Measurements from ENCODE around the gene IGF2R.
"Not testable (repeated sequence)": the region's sequence is repeated elsewhere in the genome, so short reads cannot be mapped to it uniquely, and the experiment has no call there.

IGF2R gene

DNA sequence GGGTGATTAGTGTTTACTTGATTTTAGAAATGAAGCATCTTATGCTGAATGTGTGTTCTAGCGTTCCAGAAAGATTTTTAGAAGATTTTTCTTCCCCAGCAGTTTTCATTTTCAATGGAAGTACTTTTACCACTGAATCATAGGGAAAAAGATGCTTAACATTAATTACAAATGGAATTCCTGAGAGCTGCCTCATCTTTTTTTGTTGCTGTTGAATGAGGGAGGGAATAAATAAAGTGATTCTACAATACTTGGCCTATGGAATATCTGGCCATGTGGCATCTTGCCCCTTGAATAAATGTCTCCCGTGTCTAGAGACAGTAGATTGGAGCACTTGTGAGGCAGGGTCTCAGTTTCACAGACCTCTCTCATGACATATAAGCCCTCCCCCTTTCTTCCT, 108.6 kb downstream of the IGF2R start:
- no peak for DNase-seq

DNA sequence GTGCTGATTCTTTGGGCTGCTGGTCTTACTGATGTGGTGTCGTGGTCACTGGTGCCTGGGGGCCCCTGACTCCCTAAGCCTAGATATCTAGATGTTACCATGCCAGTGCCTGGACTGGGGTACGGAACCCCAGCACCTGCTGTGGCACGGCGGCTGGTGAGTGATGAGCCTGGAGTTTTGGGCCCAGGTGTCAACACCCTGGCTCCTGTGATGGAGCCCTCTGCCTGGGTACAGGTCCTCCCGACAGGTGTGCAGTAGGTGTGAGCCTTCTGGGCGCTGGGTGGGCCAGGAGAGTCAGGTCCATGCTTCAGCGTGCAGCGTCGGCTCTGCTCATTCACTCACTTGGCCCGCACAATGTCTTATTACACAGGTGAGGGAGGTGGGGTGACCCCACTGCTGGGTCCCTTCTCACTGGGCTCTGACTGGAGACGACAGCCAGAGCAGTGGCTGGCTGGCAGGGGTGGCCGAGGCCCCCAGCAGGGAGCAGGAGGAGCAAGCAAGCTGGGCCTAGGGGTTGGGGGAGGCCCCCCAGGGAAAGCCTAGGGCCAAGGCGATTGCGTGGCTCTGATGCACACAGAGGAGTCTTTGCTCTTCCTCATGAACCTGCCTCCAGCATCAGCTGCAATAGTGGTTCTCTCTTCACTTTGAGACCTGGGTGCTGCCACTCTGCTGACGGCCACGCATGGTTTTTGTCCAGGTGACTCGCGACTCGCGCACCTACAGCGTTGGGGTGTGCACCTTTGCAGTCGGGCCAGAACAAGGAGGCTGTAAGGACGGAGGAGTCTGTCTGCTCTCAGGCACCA, 110.2 kb downstream of the IGF2R start:
- no peak for DNase-seq

DNA sequence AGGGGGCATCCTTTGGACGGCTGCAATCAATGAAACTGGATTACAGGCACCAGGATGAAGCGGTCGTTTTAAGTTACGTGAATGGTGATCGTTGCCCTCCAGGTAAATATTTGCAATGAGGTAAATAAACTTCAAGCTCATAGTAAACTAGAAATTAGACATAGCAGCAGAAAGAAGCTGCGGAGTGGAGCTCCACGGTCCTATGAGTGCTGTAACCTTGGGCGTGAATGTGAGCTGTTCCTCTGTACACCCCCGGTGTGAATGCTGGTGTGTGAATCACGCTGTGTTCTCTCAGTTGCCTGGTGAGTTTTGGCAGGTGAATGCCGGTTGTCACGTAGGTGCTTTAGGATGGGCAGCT, 110.8 kb downstream of the IGF2R start:
- no peak for DNase-seq

DNA sequence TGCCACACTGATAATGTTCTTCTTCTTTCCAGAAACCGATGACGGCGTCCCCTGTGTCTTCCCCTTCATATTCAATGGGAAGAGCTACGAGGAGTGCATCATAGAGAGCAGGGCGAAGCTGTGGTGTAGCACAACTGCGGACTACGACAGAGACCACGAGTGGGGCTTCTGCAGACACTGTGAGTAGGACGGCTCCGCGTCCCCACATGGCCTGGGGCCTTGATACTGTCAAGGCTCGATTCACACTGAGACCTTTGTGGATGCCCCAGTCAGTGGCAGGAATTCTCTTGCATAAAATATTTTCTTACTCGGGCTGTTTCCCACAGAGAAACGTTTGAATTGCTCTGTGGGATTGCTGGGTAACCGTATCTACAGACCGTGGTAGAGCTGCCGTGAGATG, 111.2 kb downstream of the IGF2R start:
- DNase-seq, result no peak

DNA sequence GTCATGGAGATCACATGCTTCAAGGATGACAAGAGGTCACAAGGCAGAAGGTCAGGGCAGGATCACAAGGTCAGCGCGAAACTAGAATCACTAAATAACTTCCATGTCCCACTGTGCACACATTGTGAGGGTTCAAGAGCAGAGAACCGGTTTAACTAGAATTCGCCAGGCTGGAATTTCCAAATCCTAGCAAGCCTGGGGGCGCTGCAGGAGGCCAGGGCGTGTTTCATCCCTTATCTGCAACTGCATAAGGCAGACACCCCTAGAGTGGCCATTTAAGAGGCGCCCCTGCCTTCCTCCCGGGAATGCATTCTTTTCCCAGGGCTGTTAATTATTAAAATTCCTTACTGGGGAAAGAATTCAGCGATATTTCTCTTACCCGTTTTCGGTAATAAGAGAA, 112.5 kb downstream of the IGF2R start:
- no peak for DNase-seq

DNA sequence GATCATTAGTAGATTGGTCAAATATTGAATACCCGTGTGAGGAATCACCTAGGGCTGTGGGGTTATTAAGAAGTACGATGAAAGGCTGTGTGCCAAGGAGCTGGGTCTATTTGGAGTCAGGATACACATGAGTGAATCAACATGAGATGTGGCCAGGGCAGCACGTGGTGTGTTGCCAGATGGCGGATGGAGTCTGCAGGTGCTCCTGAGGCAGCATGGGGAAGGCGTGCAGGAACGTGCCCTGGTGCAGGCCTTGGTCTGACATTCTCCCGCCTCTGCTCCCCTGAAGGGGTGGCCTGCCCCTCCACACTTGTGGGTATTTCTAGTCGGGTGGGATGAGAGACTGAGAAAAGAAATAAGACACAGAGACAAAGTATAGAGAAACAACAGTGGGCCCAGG, 113.7 kb downstream of the IGF2R start:
- no peak for DNase-seq

DNA sequence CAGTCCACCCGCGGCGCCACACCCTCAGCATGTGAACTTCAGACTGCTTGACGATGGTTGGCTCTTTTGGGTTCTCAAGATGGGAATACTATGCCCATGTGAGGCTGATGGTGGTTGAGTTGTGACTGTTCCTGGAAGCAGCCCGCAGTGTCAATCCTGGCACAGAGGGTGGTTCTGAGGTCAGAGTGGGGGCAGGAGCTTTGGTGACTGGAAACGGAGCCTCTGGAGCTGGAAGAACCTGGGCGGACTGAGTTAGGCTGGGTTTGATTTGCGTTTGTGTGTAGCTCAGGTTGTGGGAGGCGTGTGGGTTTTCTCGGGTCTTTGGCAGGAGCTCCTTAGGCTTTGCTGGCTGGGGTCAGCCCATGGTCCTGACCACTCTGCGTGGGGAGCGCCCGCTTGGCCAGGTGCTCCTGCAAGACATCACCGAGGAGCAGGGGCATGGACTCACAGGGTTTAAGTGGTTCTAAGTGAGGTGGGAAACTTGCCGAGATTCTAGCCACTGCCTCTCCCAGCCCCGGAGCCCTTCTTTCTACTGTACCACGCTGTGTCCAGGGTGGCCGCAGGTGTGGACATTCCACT, 115.4 kb downstream of the IGF2R start:
- DNase-seq, result no peak

DNA sequence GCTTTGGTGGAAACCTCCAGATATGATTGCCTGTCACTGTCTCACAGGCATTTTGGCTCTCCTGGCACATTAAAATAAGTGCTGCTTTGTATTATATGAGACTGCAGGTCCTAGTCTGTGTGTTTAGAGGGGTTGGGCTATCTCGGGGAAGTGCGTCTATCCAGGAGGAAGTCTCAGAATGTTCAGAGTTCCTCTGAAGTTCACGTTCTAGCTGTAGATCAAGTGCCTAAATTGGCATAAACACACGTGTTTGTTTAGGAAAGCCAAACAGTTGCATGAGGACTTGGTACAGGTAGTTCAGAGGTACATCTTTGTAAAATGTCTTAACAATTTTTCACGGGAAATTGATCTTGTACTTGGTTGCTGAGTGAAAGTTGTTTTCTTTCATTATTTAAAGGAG, 116.3 kb downstream of the IGF2R start:
- no peak for DNase-seq

DNA sequence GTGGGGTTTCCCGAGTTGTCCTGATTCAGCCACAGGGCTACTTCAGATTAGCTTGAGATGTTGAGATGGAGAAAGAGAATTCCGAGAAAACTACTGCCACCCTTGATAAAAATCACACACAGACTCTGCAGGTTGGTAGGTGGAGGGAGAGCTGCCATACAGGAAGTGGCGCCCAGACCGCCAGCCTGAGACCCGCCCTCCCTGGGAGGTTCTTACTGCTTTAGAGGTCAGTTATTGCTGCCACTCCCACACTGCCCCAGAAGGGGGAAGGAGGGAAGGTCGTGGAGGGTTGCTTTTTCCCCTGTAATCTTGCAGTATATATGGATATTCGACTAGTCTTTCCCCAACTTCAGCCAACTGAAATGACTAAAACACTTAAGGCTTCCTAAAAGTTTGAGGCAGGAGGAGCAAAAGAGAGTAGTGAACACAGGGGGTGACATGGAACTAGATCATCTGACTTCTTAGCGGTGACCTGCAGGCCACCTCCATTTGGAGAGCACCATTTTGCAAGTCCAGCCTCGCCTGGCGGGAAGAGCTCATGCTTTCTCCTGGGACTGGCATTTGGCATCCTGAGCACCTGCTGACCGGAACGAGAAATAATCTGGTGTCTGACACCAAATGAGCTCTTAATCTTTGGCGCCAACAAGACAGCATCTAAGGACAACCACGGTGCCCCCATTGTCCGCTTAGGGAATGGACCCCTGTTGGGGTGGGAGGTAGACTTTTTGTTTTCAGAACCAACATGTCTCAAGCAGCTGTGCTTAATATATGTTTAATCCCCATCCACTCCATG, 117.0 kb downstream of the IGF2R start:
- no peak for DNase-seq

DNA sequence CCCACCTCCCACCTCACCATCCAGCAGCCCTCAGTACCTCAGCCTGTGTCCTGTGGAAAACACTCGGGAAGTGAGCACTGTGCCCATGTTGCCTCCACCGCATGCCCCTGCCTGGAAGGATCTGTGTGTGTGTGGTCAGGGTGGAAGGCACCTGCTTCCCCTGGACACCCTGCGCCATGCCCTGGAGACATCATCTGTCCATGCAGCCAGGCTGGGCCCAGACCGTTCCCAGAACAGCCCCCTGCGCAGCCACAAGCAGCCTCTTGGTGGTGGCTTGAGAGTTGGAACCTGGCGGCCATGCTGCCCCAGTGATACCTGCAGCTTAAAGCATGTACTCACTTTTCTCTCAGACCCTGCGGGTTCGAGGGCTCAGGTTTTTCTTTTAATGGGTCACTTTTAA, 117.9 kb downstream of the IGF2R start:
- no peak for DNase-seq

DNA sequence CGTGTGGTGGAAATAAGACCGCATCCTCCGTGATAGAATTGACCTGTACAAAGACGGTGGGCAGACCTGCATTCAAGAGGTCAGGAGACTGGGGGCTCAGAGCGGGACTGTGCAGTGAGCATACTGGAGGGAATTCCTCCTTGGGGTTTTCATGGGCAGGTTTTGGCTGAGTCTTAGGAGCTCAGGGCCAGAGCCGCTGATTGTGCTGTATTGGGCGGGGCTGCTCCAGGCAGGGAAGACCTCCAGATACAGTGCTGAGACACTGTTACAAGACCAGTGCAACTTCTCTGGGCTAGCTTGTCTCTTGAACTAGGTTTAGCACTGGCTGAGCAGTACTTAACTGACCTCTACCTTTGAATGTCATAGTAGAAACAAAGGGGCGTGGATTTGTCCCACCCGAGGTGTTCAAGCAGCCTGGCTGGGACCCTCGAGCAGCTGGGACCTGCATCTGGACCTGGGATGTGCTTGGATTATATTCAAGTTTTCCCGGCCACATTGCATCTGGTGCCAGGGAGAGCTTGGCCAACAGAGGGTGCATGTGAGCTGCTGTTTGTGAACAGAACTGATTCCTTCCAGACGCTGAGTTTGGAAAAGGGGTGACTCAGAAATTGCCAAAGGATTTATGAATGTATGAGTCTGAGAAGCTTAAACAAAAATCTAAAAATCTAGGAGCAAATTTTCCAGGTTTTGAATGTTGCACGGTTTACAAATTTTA, 119.3 kb downstream of the IGF2R start:
- peak in 8 of 14 donors; percentile 6 to 48 (median 20) for DNase-seq

DNA sequence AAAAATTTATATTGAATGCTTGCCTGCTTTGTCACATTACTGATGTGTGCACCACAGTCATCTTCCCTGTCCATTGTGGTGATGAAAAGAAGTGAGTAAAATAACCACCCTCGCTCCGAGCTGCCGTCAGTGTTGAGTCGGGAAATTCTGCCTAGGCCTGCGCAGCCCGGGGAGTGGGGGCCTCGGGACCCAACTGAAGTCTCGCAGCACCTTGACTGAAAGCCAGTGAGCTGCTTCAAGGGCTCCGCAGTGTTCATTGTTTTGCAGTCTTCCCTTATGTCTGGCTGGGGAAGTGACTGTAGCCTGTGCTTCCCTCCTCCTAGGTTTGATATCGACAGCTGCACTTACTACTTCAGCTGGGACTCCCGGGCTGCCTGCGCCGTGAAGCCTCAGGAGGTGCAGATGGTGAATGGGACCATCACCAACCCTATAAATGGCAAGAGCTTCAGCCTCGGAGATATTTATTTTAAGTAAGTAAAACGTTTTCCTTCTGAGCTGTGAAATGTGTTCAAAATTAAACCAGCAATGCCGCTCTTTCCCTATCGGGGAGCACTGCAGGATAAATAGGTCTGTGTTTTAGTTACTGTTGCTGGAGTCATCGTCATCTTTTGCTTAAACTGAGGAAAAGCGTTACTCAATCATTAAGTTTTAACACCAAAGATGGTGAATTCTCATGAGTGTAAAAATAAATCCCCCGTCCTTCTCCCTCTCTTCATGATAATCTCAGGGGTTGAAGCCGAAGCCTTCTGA, 120.1 kb downstream of the IGF2R start:
- DNase-seq, result no peak

DNA sequence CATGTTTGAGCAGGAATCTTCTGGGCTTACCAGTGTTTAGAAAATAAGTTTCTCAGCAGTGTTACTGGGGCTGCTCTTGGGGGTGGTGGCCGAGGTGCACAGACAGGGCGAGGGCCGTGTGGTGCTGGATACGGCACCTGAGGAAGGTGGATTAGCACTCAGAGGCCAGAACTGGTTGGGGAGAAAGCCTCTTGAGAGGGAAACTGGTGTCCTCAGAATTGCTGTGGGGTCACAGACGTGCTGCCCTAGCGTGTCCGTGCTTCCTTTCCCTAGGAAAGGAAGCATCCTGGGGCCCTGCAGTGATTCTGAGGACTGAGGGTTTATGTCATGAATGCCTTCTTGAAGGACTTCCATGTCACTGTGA, 120.6 kb downstream of the IGF2R start:
- DNase-seq, result no peak

DNA sequence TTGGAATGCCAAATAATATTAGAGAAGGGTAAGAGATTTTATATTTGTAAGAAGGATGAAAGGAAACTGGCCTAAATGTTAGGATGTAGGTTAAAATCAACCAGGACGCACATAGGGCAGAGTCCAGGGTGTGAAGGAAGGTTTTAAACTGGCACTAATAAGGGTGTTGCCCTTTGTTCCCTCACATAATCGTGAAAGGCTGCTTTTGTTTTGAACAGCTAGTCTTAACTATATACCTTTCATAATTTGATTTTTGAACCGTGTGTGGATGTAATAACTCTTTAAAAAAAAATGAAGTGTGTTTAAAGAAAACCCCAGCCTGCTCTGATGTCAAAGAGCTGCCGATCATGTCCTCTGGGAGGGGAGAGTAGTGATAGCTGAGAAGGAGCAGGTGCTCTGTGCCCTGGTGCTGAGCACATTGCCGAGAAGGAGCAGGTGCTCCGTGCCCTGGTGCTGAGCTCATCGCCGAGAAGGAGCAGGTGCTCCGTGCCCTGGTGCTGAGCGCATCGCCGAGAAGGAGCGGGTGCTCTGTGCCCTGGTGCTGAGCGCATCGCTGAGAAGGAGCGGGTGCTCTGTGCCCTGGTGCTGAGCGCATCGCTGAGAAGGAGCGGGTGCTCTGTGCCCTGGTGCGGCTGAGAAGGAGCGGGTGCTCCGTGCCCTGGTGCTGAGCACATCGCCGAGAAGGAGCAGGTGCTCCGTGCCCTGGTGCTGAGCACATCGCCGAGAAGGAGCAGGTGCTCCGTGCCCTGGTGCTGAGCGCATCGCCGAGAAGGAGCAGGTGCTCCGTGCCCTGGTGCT, 121.8 kb downstream of the IGF2R start:
- DNase-seq, result not testable (repeated sequence)

DNA sequence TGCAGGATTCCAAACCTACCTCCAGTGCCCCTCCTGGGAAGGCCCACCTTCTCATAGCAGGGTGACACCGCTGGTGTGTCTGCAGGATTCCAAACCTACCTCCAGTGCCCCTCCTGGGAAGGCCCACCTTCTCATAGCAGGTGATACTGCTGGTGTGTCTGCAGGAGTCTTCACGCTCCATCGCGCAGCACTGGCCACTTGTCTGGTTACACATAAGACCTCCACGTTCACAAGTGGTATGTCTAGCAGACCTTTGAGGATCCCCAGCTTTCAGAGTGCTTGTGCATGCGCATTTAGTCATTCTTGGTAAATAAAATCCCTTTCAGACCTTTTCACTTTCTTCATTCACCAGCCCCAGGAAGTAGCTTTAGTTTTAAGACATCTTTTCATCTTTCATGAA, 123.3 kb downstream of the IGF2R start:
- not testable (repeated sequence) for DNase-seq

DNA sequence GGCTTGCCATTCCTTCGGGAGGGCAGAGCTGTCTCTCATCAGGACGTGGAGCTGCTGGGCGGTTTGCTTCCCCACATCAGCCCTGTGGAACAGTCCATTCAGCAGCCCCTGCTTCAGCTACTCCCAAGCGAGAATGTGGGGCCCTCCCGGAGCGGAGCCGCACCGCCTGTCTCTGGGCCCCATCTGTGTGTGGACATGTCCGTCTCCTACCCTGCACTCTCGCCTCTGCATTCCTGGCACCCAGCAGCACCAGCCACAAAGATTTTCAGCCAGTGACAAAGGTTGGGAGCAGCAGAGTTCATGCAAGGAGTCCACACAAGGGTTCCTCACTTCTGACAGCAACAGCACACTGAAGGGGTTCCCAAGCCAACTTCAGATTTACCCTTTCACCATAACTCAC, 123.7 kb downstream of the IGF2R start:
- no peak for DNase-seq

DNA sequence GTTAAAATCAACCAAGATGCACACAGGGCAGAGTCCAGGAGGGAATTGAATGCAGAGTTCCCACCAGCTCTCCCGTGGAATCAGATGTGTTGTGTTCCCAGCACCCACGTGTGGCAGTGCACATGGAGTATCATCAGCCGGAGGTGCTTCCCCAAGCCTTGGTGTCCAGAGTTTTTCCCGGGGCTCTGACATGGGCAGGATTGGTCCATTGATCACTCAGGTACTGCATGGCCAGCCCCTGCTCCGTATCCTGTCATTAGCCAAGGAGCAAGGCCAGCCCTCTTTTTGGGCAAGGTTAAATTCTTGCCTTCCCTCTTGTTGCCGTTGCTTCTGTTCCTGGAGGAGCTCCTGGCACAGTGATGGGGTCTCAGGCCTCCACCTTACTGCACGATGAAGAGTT, 124.2 kb downstream of the IGF2R start:
- no peak for DNase-seq

DNA sequence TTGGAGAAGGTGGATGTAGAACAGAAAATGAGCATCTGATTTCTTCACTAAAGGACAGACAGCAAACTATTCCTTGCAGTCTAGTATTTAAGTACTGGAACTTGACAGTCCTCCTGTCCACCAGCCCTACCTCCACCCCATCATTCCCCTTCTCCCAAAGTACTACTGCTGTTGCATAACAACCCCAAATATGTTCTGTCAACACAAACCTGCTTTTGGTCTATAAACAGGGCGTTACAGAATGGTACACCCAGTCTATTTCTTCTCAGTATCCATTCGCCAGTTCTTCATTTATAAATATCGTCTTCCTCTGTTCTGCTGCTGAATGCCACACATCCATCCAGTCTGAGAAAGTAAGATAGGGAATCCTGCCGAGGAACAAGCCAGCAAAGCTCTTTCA, 125.1 kb downstream of the IGF2R start:
- no peak for DNase-seq

DNA sequence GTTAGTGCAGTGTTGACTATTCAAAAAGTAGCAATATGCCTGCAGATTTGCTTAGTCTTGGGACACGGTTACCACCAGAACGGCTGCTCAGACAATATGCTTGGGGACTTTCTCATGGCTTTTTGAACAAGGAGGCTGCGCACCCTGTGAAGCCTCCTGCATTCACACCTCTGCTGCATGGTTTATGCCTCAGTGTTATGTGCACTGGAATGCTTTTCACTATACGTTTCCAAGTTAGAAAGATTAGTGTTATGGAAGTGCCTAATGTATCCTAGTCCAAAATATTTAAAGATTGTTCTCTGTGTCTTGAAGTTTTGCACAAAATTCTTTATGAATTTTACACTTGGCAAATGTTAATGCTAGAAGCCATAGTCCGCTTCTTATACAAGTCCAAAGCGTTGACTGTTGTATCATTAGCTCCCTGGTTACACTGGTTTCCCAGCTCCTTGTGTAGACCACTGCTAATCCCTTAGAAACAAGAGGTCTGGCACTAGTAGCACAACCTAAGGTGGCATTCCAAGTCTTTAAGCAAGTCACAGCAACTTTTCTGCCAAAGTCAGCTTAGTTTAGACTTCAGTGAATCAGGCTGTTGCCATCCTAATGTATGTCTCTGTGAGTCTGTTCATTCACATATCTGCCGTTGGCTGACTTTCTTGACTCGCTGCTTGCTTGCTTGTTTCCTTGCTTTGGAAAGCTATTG, 126.4 kb downstream of the IGF2R start:
- DNase-seq, result no peak

DNA sequence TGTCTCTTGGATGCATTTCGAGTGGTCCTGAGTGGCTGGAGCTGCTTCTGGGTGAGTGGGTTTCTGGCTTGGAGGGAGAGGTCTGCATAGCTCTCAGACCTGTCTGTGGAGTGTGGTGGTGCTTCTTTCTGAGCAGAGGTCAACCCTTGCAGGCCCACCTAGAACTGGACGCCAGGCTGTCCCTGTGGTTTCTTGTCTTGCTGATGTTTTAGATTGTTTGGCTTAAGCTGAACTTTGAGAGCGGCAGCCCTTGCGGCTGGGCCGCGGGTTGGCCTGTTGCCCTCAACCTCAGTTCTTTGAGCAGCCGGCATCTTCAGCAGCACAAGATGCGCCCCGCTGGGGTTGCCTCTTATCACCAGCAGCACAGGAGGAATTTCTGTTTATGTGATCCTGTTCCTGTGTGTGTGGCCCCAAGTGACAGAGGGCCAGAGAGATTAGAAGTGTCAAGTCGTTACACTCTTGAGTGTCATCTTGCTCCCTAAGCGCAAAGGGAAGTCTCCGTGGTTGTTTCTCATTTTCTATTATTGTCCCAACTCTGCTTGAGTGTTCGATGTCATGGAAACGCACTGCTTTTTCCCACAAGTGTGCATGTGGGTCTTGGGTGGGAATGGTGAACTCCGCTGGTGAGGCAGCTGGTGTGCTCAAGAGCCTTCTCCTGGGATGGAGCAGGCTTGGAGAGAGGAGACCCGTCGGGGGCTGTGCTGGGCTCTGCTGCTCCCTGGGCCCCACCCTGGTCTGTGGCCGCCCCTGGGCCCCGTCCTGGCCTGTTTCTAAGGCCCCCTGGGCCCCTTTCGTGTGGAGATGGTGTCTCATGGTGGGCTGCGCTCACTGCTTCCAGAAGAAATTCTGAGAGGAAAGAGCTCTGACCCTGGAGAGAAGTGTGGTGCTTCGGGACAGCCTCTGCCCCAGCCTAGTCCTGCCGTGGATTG, 132.7 kb downstream of the IGF2R start:
- no peak for DNase-seq
